Testis (tissue), 2 donors: ENCODE data around the gene KRTAP4-16.

Experiments used
- CTCF ChIP-seq, 3 experiments: fragments of 450-650 bp in 2 of 3; fragments of 200-600 bp in 1 of 3; sonication (generic) in 1 of 3; IDR thresholded peaks; one replicate each; pipeline ENCODE4 v1.5.1; 2016 to 2019; ENCODE audit warnings: antibody characterized with exemption in 3 of 3, mild to moderate bottlenecking in 2 of 3, moderate library complexity in 1 of 3
- POLR2A ChIP-seq: fragments of 450-650 bp; IDR thresholded peaks from one replicate; pipeline ENCODE4 v1.6.1; 2017; ENCODE audit warnings: antibody characterized with exemption, mild to moderate bottlenecking, moderate library complexity

- no peak for TF ChIP-seq POLR2A
- TF ChIP-seq CTCF (IDR thresholded peaks at IDR 0.05): no peak
Measured at GRCh38 chr17:41101586-41102259, at the start of gene KRTAP4-16.
